GM23248 (cell line): ENCODE results near the gene TGFBI. TPM values are rescaled to one million over a fixed set of nuclear protein-coding genes. Genes with fewer than 3 reads are reported as not detected.

Experiments
- DNase-seq: peaks from one replicate; pipeline ENCODE4 v3.0.0-alpha.2; 2015
- H2AFZ ChIP-seq: fragments of 200-600 bp; sonication (generic); 2 replicates; pipeline ENCODE4 v1.6.1; 2016; ENCODE audit warnings: antibody characterized with exemption
- H3F3A ChIP-seq: fragments of 200-600 bp; sonication (generic); 2 replicates; pipeline ENCODE4 v1.6.1; 2016; ENCODE audit warnings: mild to moderate bottlenecking, antibody characterized with exemption, mixed run types; ENCODE audit not compliant: insufficient read depth
- H3K27ac ChIP-seq: fragments of 200-600 bp; sonication (generic); 2 replicates; pipeline ENCODE4 v1.5.1; 2016; ENCODE audit warnings: mild to moderate bottlenecking
- H3K27me3 ChIP-seq: fragments of 200-600 bp; sonication (generic); replicated peaks from 2 replicates; pipeline ENCODE4 v1.6.1; 2016; ENCODE audit warnings: mild to moderate bottlenecking; ENCODE audit not compliant: insufficient read depth
- H3K36me3 ChIP-seq: fragments of 200-600 bp; sonication (generic); 2 replicates; pipeline ENCODE4 v1.6.1; 2016; ENCODE audit warnings: low read depth, mild to moderate bottlenecking
- H3K4me1 ChIP-seq: fragments of 200-600 bp; sonication (generic); 2 replicates; pipeline ENCODE4 v1.6.1; 2016; ENCODE audit warnings: mild to moderate bottlenecking; ENCODE audit not compliant: insufficient read depth
- H3K4me2 ChIP-seq: fragments of 200-600 bp; sonication (generic); one replicate; pipeline ENCODE4 v1.6.1; 2016; ENCODE audit warnings: mild to moderate bottlenecking; ENCODE audit not compliant: unreplicated experiment
- H3K4me3 ChIP-seq: fragments of 200-600 bp; sonication (generic); 2 replicates; pipeline ENCODE4 v1.5.1; 2016; ENCODE audit warnings: mild to moderate bottlenecking
- H3K79me2 ChIP-seq: fragments of 200-600 bp; sonication (generic); 2 replicates; pipeline ENCODE4 v1.6.1; 2016; ENCODE audit warnings: mild to moderate bottlenecking; ENCODE audit not compliant: insufficient read depth
- H3K9ac ChIP-seq: fragments of 200-600 bp; sonication (generic); 2 replicates; pipeline ENCODE4 v1.6.1; 2016; ENCODE audit warnings: mild to moderate bottlenecking
- H3K9me2 ChIP-seq: fragments of 200-600 bp; sonication (generic); 2 replicates; pipeline ENCODE4 v1.6.1; 2016; ENCODE audit warnings: mixed run types, mild to moderate bottlenecking, moderate library complexity; ENCODE audit not compliant: insufficient read depth
- H3K9me3 ChIP-seq: fragments of 200-600 bp; sonication (generic); one replicate; pipeline ENCODE4 v1.6.1; 2017; ENCODE audit warnings: low read depth
- H4K20me1 ChIP-seq: fragments of 200-600 bp; sonication (generic); 2 replicates; pipeline ENCODE4 v1.6.0; 2016; ENCODE audit not compliant: insufficient read depth
- EZH2 ChIP-seq: fragments of 200-600 bp; sonication (generic); IDR thresholded peaks from 2 replicates; pipeline ENCODE4 v1.6.1; 2018; ENCODE audit warnings: antibody characterized with exemption, mild to moderate bottlenecking; ENCODE audit not compliant: insufficient read depth, poor library complexity, severe bottlenecking
- EZH2phosphoT487 ChIP-seq: fragments of 200-600 bp; sonication (generic); IDR thresholded peaks from 2 replicates; pipeline ENCODE4 v1.6.1; 2018; ENCODE audit warnings: antibody characterized with exemption, moderate library complexity, mild to moderate bottlenecking, low read depth; ENCODE audit not compliant: insufficient read depth
- WGBS, 2 experiments: methylation state at CpG; one replicate each; pipeline ENCODE4 v1.1.6; 2015 to 2017; ENCODE audit warnings: low lambda C conversion rate in 2 of 2, low coverage in 1 of 2; ENCODE audit errors: missing lambda C conversion rate in 2 of 2; 5-methylcytosine and 5-hydroxymethylcytosine counted together
- in situ Hi-C: fragments of 300-500 bp; cut with MboI; formaldehyde crosslinking; loops from 2 replicates; pipeline ENCODE4 v1.15.0; 2020
- polyA plus RNA-seq: library from polyadenylated mRNA; unstranded; fragments of >200 nt; fragmentation: Nextera tagmentation; extraction: Ambion mirVana; gene quantifications from 2 replicates; pipeline ENCODE4 v1.2.1, GENCODE V29; 2016
- total RNA-seq: library from RNA; depleted of rRNA; stranded (reverse); fragments of >200 nt; shearing (Covaris generic); gene quantifications from 2 replicates; pipeline ENCODE4 v1.2.3, GENCODE V29; 2014

TGFBI gene
- total and polyA plus RNA-seq, 2 experiments from 2014 or later = 7,109 to 7,159 TPM

DNA sequence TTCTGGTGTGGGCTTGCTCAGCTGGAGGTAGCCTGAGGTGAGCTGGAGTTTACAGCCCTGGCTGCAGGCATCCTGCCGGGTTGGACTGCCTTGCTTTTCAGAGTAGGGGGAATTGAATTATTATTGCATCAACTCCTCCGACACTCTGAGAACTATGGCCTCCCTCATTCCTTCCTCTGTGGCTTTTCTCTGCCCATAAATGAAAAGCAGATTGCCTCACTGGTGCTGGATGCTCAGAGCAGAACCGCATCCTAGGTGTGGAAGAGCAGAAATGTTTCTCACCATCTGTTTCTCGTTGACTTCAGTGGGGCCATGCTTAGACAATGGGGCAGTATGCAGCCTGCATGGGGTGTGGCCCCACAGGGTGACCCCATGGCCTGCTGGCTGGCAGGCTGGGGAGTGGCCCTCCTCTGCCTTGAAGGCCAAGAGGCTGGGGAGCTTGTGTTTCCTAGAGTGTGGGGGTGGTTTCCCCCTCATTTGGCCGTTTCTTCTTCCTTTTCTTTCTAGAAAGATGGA lies 27.3 kb upstream of the TGFBI start:
- Histone ChIP-seq H3F3A (peaks cover 79% of the 10 kb centered on the region), H3K4me2 (peak overlapping the region; percentile 37), H3K4me1 (peaks cover 77% of the 10 kb centered on the region), H3K9me2 (no peaks in the 10 kb centered on the region), H3K27ac (peak overlapping the region; percentile 91), H3K9me3 (no peaks in the 10 kb centered on the region), H3K79me2 (no peaks in the 10 kb centered on the region), H3K9ac (peak overlapping the region; percentile 62), H3K36me3 (no peaks in the 10 kb centered on the region), H2AFZ (no peak overlapping the region), H3K4me3 (0 out of 2 replicates have a peak overlapping the region, but pooled peaks have one; percentile 1), H4K20me1 (no peaks in the 10 kb centered on the region), H3K27me3 (no peaks in the 10 kb centered on the region)
- WGBS, 2 experiments = 4 to 13% methylated on average over 5 of the region's 5 CpGs
- TF ChIP-seq EZH2phosphoT487 (no peak), EZH2 (no peak)
- peak; percentile 93 for DNase-seq
- in situ Hi-C loops = no loop called here

DNA sequence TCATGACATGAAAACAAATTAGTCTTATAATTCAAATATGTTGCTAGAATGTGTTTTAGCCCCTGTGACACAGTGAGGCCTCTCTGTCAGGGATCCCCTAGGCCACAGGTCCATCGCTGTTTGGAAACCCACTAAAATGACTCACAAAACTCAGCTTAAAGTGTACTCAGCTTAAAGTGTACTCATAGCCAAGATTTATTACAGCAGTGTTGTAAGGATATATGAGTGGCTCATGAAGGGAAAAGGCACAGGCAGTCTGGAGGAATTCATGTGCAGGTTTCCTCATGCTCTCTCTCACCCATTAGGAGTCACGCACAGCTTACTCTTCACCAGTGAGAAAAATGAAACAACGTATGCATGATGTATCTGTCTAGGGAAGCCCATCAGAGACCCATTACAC lies 24.4 kb upstream of the TGFBI start:
- no peaks in the 10 kb centered on the region for H3K27me3 ChIP-seq
- in situ Hi-C loops = no loop called here
- H3K9me2 ChIP-seq = no peaks in the 10 kb centered on the region
- no peak overlapping the region for H2AFZ ChIP-seq
- peak; percentile 93 for DNase-seq
- H3K27ac ChIP-seq = peak overlapping the region; percentile 95
- H3K9ac ChIP-seq = peak overlapping the region; percentile 75
- H3K4me3 ChIP-seq = no peak overlapping the region
- peaks cover 71% of the 10 kb centered on the region for H3F3A ChIP-seq
- 14 to 21% methylated on average over 3 of the region's 3 CpGs for WGBS, 2 experiments
- no peaks in the 10 kb centered on the region for H3K79me2 ChIP-seq
- TF ChIP-seq EZH2phosphoT487 (no peak), EZH2 (no peak)
- no peaks in the 10 kb centered on the region for H3K36me3 ChIP-seq
- peak overlapping the region; percentile 43 for H3K4me2 ChIP-seq
- no peaks in the 10 kb centered on the region for H4K20me1 ChIP-seq
- no peaks in the 10 kb centered on the region for H3K9me3 ChIP-seq
- H3K4me1 ChIP-seq = peaks cover 70% of the 10 kb centered on the region

DNA sequence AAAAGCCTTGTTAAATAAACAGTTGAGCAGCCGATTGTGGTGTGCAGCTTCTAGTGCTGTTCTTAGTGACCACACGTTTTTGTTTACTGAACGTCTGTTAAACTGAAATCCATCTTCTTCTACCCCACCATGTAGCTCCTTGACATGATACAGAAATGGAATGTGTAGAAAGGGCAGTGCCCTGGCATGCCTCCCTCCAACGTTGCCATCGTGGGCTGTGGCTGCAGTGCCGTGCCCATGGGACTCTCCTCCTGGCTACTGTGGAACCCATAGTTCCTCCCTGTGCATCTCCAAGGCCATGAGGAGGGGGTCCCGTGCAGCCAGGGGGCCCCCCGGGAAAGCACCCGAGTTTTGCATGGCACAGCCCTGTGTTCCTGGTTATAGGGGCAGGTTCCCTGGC lies 23.3 kb upstream of the TGFBI start:
- WGBS, 2 experiments = 77 to 82% methylated on average over 9 of the region's 9 CpGs
- H3K27me3 ChIP-seq = no peaks in the 10 kb centered on the region
- in situ Hi-C loops = no loop called here
- H3K9me2 ChIP-seq = no peaks in the 10 kb centered on the region
- no peak for DNase-seq
- H3F3A ChIP-seq = peaks cover 63% of the 10 kb centered on the region
- peak overlapping the region; percentile 43 for H3K4me2 ChIP-seq
- no peaks in the 10 kb centered on the region for H3K79me2 ChIP-seq
- no peaks in the 10 kb centered on the region for H3K9me3 ChIP-seq
- H3K4me3 ChIP-seq = no peak overlapping the region
- H4K20me1 ChIP-seq = no peaks in the 10 kb centered on the region
- no peak for TF ChIP-seq EZH2
- TF ChIP-seq EZH2phosphoT487 = no peak
- peak overlapping the region; percentile 95 for H3K27ac ChIP-seq
- peaks cover 63% of the 10 kb centered on the region for H3K4me1 ChIP-seq
- H3K9ac ChIP-seq = peak overlapping the region; percentile 75
- H3K36me3 ChIP-seq = no peaks in the 10 kb centered on the region
- H2AFZ ChIP-seq = no peak overlapping the region

DNA sequence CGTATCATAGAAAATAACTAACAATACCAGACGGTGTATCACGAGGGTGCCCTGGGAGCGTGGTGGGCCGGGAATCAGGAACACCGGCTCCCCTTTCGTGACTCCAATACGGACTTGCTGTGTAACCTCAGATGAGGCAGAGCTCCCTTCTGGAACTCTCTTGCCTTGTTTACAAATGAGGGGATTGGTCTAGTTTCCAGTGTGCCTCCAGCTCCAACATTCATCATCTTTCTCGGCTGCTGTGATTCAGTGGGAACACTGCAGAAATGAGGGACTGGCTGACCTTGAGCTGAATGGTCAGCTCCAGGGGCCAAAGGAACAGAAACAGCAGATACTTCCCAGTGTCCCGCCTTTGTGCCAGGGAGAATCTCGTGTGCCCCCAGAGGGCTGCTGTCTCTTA lies 22.6 kb upstream of the TGFBI start:
- no peaks in the 10 kb centered on the region for H3K27me3 ChIP-seq
- H3K9ac ChIP-seq = peak overlapping the region; percentile 75
- H3K9me2 ChIP-seq = no peaks in the 10 kb centered on the region
- WGBS, 2 experiments = 66 to 67% methylated on average over 11 of the region's 11 CpGs
- peak; percentile 72 for DNase-seq
- in situ Hi-C loops = no loop called here
- peaks cover 60% of the 10 kb centered on the region for H3F3A ChIP-seq
- no peak overlapping the region for H2AFZ ChIP-seq
- TF ChIP-seq EZH2phosphoT487 (no peak), EZH2 (no peak)
- no peaks in the 10 kb centered on the region for H4K20me1 ChIP-seq
- peak overlapping the region; percentile 95 for H3K27ac ChIP-seq
- H3K36me3 ChIP-seq = no peaks in the 10 kb centered on the region
- peaks cover 63% of the 10 kb centered on the region for H3K4me1 ChIP-seq
- H3K79me2 ChIP-seq = no peaks in the 10 kb centered on the region
- no peak overlapping the region for H3K4me3 ChIP-seq
- no peak overlapping the region for H3K4me2 ChIP-seq
- H3K9me3 ChIP-seq = no peaks in the 10 kb centered on the region
